HepG2 (cell line): ENCODE results near the gene VAMP3. TPM values are rescaled to one million over a fixed set of nuclear protein-coding genes. Genes with fewer than 3 reads are reported as not detected.

Experiments
- ATAC-seq: fragments of 200-7000 bp; cut with Tn5 transposase; 3 replicates; pipeline ENCODE4 v1.9.1; 2020; ENCODE audit warnings: mild to moderate bottlenecking, moderate library complexity
- BruUV-seq: library from RNA; stranded (reverse); fragments of 400-500 nt; replicated peaks from 2 replicates; lab custom pipeline; 2021; lab: Mats Ljungman, UMichigan
- CTCF ChIA-PET: fragments of 300-600 bp; formaldehyde crosslinking; extraction: SDS; loops from one replicate; lab custom pipeline; 2021; ENCODE audit warnings: low total read pairs, inconsistent platforms, low intra/inter-chr PET ratio; lab: Yijun Ruan, JAX
- POLR2A ChIA-PET: fragments of 350-600 bp; sonication (Branson Sonifier 250); formaldehyde crosslinking; loops from one replicate; lab custom pipeline; 2020; ENCODE audit warnings: antibody characterized with exemption, inconsistent platforms; lab: Yijun Ruan, JAX
- DNase-seq: peaks from one replicate; pipeline ENCODE4 v3.0.0-alpha.2; 2015; ENCODE audit warnings: low spot score
- FAIRE-seq: peaks from 3 replicates; lab custom pipeline; 2011; peaks lifted over from hg19 to GRCh38; lab: Jason Lieb, UNC
- H2AFZ ChIP-seq: one replicate; pipeline ENCODE4 v1.6.1; 2011; ENCODE audit warnings: low read length, inconsistent platforms
- H3K27ac ChIP-seq: fragments of 300-600 bp; 3 replicates; pipeline ENCODE4 v1.8.0; 2011; ENCODE audit warnings: mixed run types, mild to moderate bottlenecking, mixed read lengths, low read length, inconsistent platforms; ENCODE audit not compliant: insufficient read depth; ENCODE audit errors: extremely low read length
- H3K27me3 ChIP-seq, 2 experiments: fragments of 200-600 bp in 1 of 2; 2 replicates in 1 of 2; 3 replicates in 1 of 2; pipeline versions ENCODE4 v1.6.0 to v1.8.0; 2011; ENCODE audit warnings: low read length in 2 of 2, mild to moderate bottlenecking in 2 of 2, moderate library complexity in 2 of 2, inconsistent platforms in 1 of 2; ENCODE audit not compliant: insufficient read depth in 2 of 2, control insufficient read depth in 1 of 2
- H3K36me3 ChIP-seq, 2 experiments: fragments of 200-600 bp in 1 of 2; replicated peaks in 1 of 2; 2 replicates in 1 of 2; 3 replicates in 1 of 2; pipeline versions ENCODE4 v1.5.1 to v1.8.0; 2011; ENCODE audit warnings: low read length in 2 of 2, inconsistent platforms in 1 of 2; ENCODE audit not compliant: insufficient read depth in 2 of 2, control insufficient read depth in 1 of 2
- H3K4me1 ChIP-seq: 2 replicates; pipeline ENCODE4 v1.5.1; 2012; ENCODE audit warnings: low read length, inconsistent platforms; ENCODE audit not compliant: insufficient read depth
- H3K4me2 ChIP-seq: 2 replicates; pipeline ENCODE4 v1.6.0; 2011; ENCODE audit warnings: low read depth, low read length, inconsistent platforms
- H3K4me3 ChIP-seq, 3 experiments: fragments of 200-600 bp in 1 of 3; sonication (generic), shearing (Covaris generic) in 1 of 3; replicated peaks in 1 of 3; 2 replicates each; pipeline ENCODE4 v1.5.1; 2011 to 2016; ENCODE audit warnings: low read length in 3 of 3, inconsistent platforms in 2 of 3, low read depth in 2 of 3, mild to moderate bottlenecking in 2 of 3, control low read depth in 1 of 3, mixed read lengths in 1 of 3; ENCODE audit not compliant: insufficient read depth in 1 of 3
- H3K79me2 ChIP-seq: one replicate; pipeline ENCODE4 v1.6.1; 2011; ENCODE audit warnings: low read length, inconsistent platforms; ENCODE audit not compliant: insufficient read depth
- H3K9ac ChIP-seq: 2 replicates; pipeline ENCODE4 v1.6.0; 2011; ENCODE audit warnings: mild to moderate bottlenecking, low read depth, low read length, inconsistent platforms; ENCODE audit not compliant: insufficient read depth
- H3K9me3 ChIP-seq: 2 replicates; pipeline ENCODE4 v1.5.1; 2012; ENCODE audit warnings: mild to moderate bottlenecking, low read length
- H4K20me1 ChIP-seq: 2 replicates; pipeline ENCODE4 v1.6.0; 2011; ENCODE audit warnings: inconsistent platforms, mild to moderate bottlenecking, low read length, moderate library complexity; ENCODE audit not compliant: insufficient read depth
- CEBPG ChIP-seq: IDR thresholded peaks from 2 replicates; pipeline ENCODE4 v1.6.1; 2016
- DBP ChIP-seq: sonication (generic); formaldehyde crosslinking; IDR thresholded peaks from 2 replicates; pipeline ENCODE4 v1.4.0; 2020; ENCODE audit warnings: missing genetic modification reagents; ENCODE audit errors: not compliant biosample characterization
- FOXO1 ChIP-seq: sonication (generic); formaldehyde crosslinking; IDR thresholded peaks from 2 replicates; pipeline ENCODE4 v1.4.0; 2020; ENCODE audit warnings: missing genetic modification reagents
- HOMEZ ChIP-seq: IDR thresholded peaks from 2 replicates; pipeline ENCODE4 v1.6.1; 2016; ENCODE audit warnings: low read depth
- KAT2B ChIP-seq: fragments of 150-350 bp; IDR thresholded peaks from 2 replicates; pipeline ENCODE4 v1.6.1; 2014; ENCODE audit warnings: low read depth, low read length, borderline replicate concordance
- KLF11 ChIP-seq: IDR thresholded peaks from 2 replicates; pipeline ENCODE4 v1.6.1; 2016; ENCODE audit warnings: missing compliant biosample characterization
- PAX8 ChIP-seq: sonication (generic); formaldehyde crosslinking; IDR thresholded peaks from 2 replicates; pipeline ENCODE4 v1.8.0; 2022; ENCODE audit warnings: mild to moderate bottlenecking, missing genetic modification reagents, borderline replicate concordance
- ZFP1 ChIP-seq: IDR thresholded peaks from 2 replicates; pipeline ENCODE4 v1.6.1; 2016
- ZNF317 ChIP-seq: sonication (generic); formaldehyde crosslinking; IDR thresholded peaks from 2 replicates; pipeline ENCODE4 v1.5.0; 2020; ENCODE audit warnings: mild to moderate bottlenecking, missing genetic modification reagents
- ZNF354B ChIP-seq: sonication (generic); formaldehyde crosslinking; IDR thresholded peaks from 2 replicates; pipeline ENCODE4 v1.8.0; 2022; ENCODE audit warnings: mild to moderate bottlenecking, missing genetic modification reagents
- ZNF577 ChIP-seq: sonication (generic); formaldehyde crosslinking; IDR thresholded peaks from 2 replicates; pipeline ENCODE4 v1.4.0; 2020; ENCODE audit warnings: mild to moderate bottlenecking, low read depth, missing genetic modification reagents, borderline replicate concordance
- ZNF800 ChIP-seq: sonication (generic); formaldehyde crosslinking; IDR thresholded peaks from 2 replicates; pipeline ENCODE4 v1.4.0; 2020; ENCODE audit warnings: missing genetic modification reagents
- WGBS: methylation state at CpG from one replicate; pipeline ENCODE4 v1.1.6; 2017; ENCODE audit warnings: low lambda C conversion rate; 5-methylcytosine and 5-hydroxymethylcytosine counted together
- in situ Hi-C: cut with HindIII; loops from 2 replicates; pipeline ENCODE4 v1.10.0; 2017; ENCODE audit warnings: low pct_unique_long_range_greater_than_20kb; ENCODE audit not compliant: extremely low pct_ligation_motif_present
- intact Hi-C: fragments of 100-400 bp; cut with micrococcal nuclease; formaldehyde crosslinking; loops from one replicate; pipeline ENCODE4 v1.10.0; 2022; ENCODE audit not compliant: unreplicated experiment
- polyA plus RNA-seq, 8 experiments: library from polyadenylated mRNA; depleted of rRNA in 3 of 8; stranded (reverse) in 7 of 8; unstranded in 1 of 8; fragments of >200 nt; fragmentation: Illumina TruSeq in 4 of 8; extraction: Trizol in 4 of 8; gene quantifications; 2 replicates each; pipeline versions ENCODE4 v1.2.1 to v1.2.3, GENCODE V29; 2011 to 2016; ENCODE audit warnings: low read depth in 4 of 8, missing spikeins in 1 of 8, mixed read lengths in 1 of 8; ENCODE audit not compliant: insufficient read depth in 1 of 8
- total RNA-seq, 5 experiments: library from RNA; depleted of rRNA; stranded (reverse); fragments of >200 nt; fragmentation: Illumina TruSeq; extraction: Trizol; gene quantifications; 2 replicates each; pipeline ENCODE4 v1.2.3, GENCODE V29; 2016; ENCODE audit warnings: low read depth in 1 of 5

VAMP3 gene
- total and polyA plus RNA-seq, 2 of the 13 experiments (the other 11 are each of a cell fraction or from before 2014, with no cell fraction given) = 75.3 to 88.7 TPM

GRCh38 chr1:7780976-7781375 is 9.9 kb downstream of the VAMP3 start:
- no peak for ATAC-seq
- Histone ChIP-seq H3K9me3 (no peaks in the 10 kb centered on the region), H3K4me2 (no peak overlapping the region), H3K79me2 (peaks cover 2% of the 10 kb centered on the region), H3K4me3 (no peak overlapping the region), H3K4me1 (peaks cover 28% of the 10 kb centered on the region), H3K36me3 (peaks cover 9 to 39% of the 10 kb centered on the region in 2 experiments; a peak in 4 of 5 replicates), H4K20me1 (no peaks in the 10 kb centered on the region), H3K27ac (no peak overlapping the region), H3K27me3 (no peaks in the 10 kb centered on the region), H2AFZ (no peak overlapping the region), H3K9ac (no peak overlapping the region)
- WGBS = 97% methylated on average over 9 of the region's 9 CpGs
- POLR2A ChIA-PET = interaction anchor here (1.9 kb wide), 1 partner anchor 10 kb away, joined by 8 read pairs; the partner anchor contains the start of gene VAMP3
- intact Hi-C loops = no loop called here
- no peak for FAIRE-seq
- TF ChIP-seq CEBPG (CRISPR knock-in tag) = no peak
- no peak for TF ChIP-seq KAT2B
- TF ChIP-seq PAX8 (CRISPR knock-in tag) = no peak
- TF ChIP-seq ZNF800 (CRISPR knock-in tag) = no peak
- no peak for TF ChIP-seq FOXO1 (CRISPR knock-in tag)
- TF ChIP-seq ZNF354B = no peak
- TF ChIP-seq ZNF577 = no peak
- TF ChIP-seq DBP (CRISPR knock-in tag) = no peak
- TF ChIP-seq HOMEZ = no peak
- TF ChIP-seq ZNF317 (CRISPR knock-in tag) = no peak
- no peak for TF ChIP-seq ZFP1 (CRISPR knock-in tag)
- no peak for TF ChIP-seq KLF11 (CRISPR knock-in tag)
- in situ Hi-C loops = no loop called here
- DNase-seq = no peak
- no TSS peak for BruUV-seq
- CTCF ChIA-PET = no interaction called here
